Upper lobe of left lung (tissue), 6 donors: ENCODE results near the gene CCN5. TPM values are rescaled to one million over a fixed set of nuclear protein-coding genes. Genes with fewer than 3 reads are reported as not detected.

Experiments
- ATAC-seq, 2 donors: fragments of 200-7000 bp; cut with Tn5 transposase; one replicate each; pipeline ENCODE4 v1.9.1; 2022; ENCODE audit warnings: mild to moderate bottlenecking in 2 of 2, moderate library complexity in 2 of 2; ENCODE audit not compliant: low FRiP score in 2 of 2
- DNase-seq, 2 donors: peaks; one replicate each; pipeline ENCODE4 v3.0.0-alpha.2; 2019 to 2020
- H3K27ac ChIP-seq, 4 donors: fragments of 200-600 bp; sonication (generic); one replicate each; pipeline ENCODE4 v1.5.1; 2016 to 2019
- H3K27me3 ChIP-seq, 4 donors: fragments of 200-600 bp; sonication (generic); one replicate each; pipeline ENCODE4 v1.5.1; 2017 to 2019
- H3K36me3 ChIP-seq, 4 donors: fragments of 200-600 bp; sonication (generic); one replicate each; pipeline ENCODE4 v1.5.1; 2016 to 2019
- H3K4me1 ChIP-seq, 4 donors: fragments of 200-600 bp; sonication (generic); one replicate each; pipeline ENCODE4 v1.5.1; 2018 to 2019
- H3K4me3 ChIP-seq, 4 donors: fragments of 200-600 bp; sonication (generic); one replicate each; pipeline ENCODE4 v1.5.1; 2017 to 2019; ENCODE audit warnings: mild to moderate bottlenecking in 2 of 4, moderate library complexity in 1 of 4
- H3K9me3 ChIP-seq, 4 donors: fragments of 200-600 bp; sonication (generic); one replicate each; pipeline ENCODE4 v1.5.1; 2018 to 2019
- CTCF ChIP-seq, 6 experiments: fragments of 450-650 bp in 4 of 6; fragments of 200-600 bp in 2 of 6; sonication (generic) in 2 of 6; IDR thresholded peaks; one replicate each; pipeline ENCODE4 v1.5.1; 2016 to 2019; ENCODE audit warnings: antibody characterized with exemption in 6 of 6
- EP300 ChIP-seq, 4 donors: sonication (generic); formaldehyde crosslinking; IDR thresholded peaks; one replicate each; pipeline ENCODE4 v1.5.1; 2017; ENCODE audit warnings: antibody characterized with exemption in 4 of 4, control low read depth in 2 of 4
- POLR2A ChIP-seq, 4 donors: fragments of 450-650 bp; IDR thresholded peaks; one replicate each; pipeline ENCODE4 v1.5.1; 2016 to 2017; ENCODE audit warnings: antibody characterized with exemption in 4 of 4, mild to moderate bottlenecking in 2 of 4
- POLR2AphosphoS5 ChIP-seq, 2 donors: sonication (generic); formaldehyde crosslinking; IDR thresholded peaks; one replicate each; pipeline ENCODE4 v1.5.1; 2017; ENCODE audit warnings: antibody characterized with exemption in 2 of 2
- WGBS, 2 donors: methylation state at CpG; one replicate each; pipeline ENCODE4 v1.1.5; 2017 to 2018; 5-methylcytosine and 5-hydroxymethylcytosine counted together
- total RNA-seq, 6 donors: library from RNA; depleted of rRNA in 4 of 6; stranded (reverse); fragments of >200 nt in 4 of 6; gene quantifications; one replicate each; pipeline versions ENCODE4 v1.1.0 to v1.2.1, GENCODE V29; 2016 to 2021
- donor health status: DM: no; HTN: no; CAD: no; lungs with moderate emphysema.
- donor health status: DM: no; HTN: yes; CAD: no; lungs with severe emphysema.

The CCN5 gene
- total RNA-seq, 6 donors from 2014 or later, result 44.9 to 168 (median 122) TPM

- no peak overlapping the region for H3K4me3 ChIP-seq
- no peaks in the 10 kb centered on the region for H3K27me3 ChIP-seq
- ATAC-seq, result no peak
- no peak for DNase-seq
- no peak overlapping the region for H3K27ac ChIP-seq
- H3K36me3 ChIP-seq, result no peaks in the 10 kb centered on the region
- WGBS, 2 donors, result 90 to 91% methylated on average over 11 of the region's 11 CpGs
- H3K4me1 ChIP-seq, result peaks cover under 1 to 6% (median 5%) of the 10 kb centered on the region in 4 donors
- no peaks in the 10 kb centered on the region for H3K9me3 ChIP-seq
- TF ChIP-seq POLR2A (IDR thresholded peaks at IDR 0.05), result no peak
- TF ChIP-seq CTCF (IDR thresholded peaks at IDR 0.05), result no peak
- TF ChIP-seq EP300 (IDR thresholded peaks at IDR 0.05), result no peak
- no peak for TF ChIP-seq POLR2AphosphoS5 (IDR thresholded peaks at IDR 0.05)
Measured at GRCh38 chr20:44709380-44709779, 5.8 kb upstream of the CCN5 start.

- H3K27ac ChIP-seq, result no peak overlapping the region
- H3K4me3 ChIP-seq, result no peak overlapping the region
- WGBS, 2 donors, result 93 to 94% methylated on average over 9 of the region's 9 CpGs
- TF ChIP-seq EP300 (IDR thresholded peaks at IDR 0.05), result no peak
- no peak for TF ChIP-seq POLR2AphosphoS5 (IDR thresholded peaks at IDR 0.05)
- TF ChIP-seq POLR2A (IDR thresholded peaks at IDR 0.05), result no peak
- TF ChIP-seq CTCF (IDR thresholded peaks at IDR 0.05), result no peak
- no peaks in the 10 kb centered on the region for H3K9me3 ChIP-seq
- H3K36me3 ChIP-seq, result no peaks in the 10 kb centered on the region
- ATAC-seq (no peak), DNase-seq (no peak)
- H3K4me1 ChIP-seq, result peaks cover 5 to 11% (median 9%) of the 10 kb centered on the region in 4 donors
- H3K27me3 ChIP-seq, result no peaks in the 10 kb centered on the region
Measured at GRCh38 chr20:44709797-44710196, 5.4 kb upstream of the CCN5 start.

- whole genome bisulfite sequencing, 2 donors, result 75 to 97% methylated on average over 5 to 8 of the region's 8 CpGs
- H3K4me1 ChIP-seq, result peaks cover 7 to 23% (median 17%) of the 10 kb centered on the region in 4 donors
- ATAC-seq (peak; percentile 2 to 78), DNase-seq (no peak)
- H3K27ac ChIP-seq, result peak overlapping the region; percentile 46 to 64 (median 58)
- no peak overlapping the region for H3K4me3 ChIP-seq
- TF ChIP-seq POLR2AphosphoS5 (IDR thresholded peaks at IDR 0.05) (peak; percentile 67 to 82), EP300 (IDR thresholded peaks at IDR 0.05) (peak in 3 of 4 donors; percentile 9 to 70 (median 54)), POLR2A (IDR thresholded peaks at IDR 0.05) (peak in 1 of 4 donors; percentile 60), CTCF (IDR thresholded peaks at IDR 0.05) (no peak)
- no peaks in the 10 kb centered on the region for H3K36me3 ChIP-seq
- no peaks in the 10 kb centered on the region for H3K27me3 ChIP-seq
- no peaks in the 10 kb centered on the region for H3K9me3 ChIP-seq
Measured at GRCh38 chr20:44711237-44711636, 3.9 kb upstream of the CCN5 start.

GRCh38 chr20:44714102-44714700, 968 bp upstream of the CCN5 start:
- Histone ChIP-seq H3K4me3 (peak overlapping the region in 2 of 4 donors; percentile 12 to 35), H3K27ac (peak overlapping the region; percentile 78 to 84 (median 80)), H3K27me3 (no peaks in the 10 kb centered on the region), H3K36me3 (no peaks in the 10 kb centered on the region), H3K4me1 (peaks cover 7 to 24% (median 17%) of the 10 kb centered on the region in 4 donors), H3K9me3 (no peaks in the 10 kb centered on the region)
- WGBS, 2 donors, result 50% methylated on average over 11 to 13 of the region's 13 CpGs
- peak in 1 of 2 donors; percentile 2 for ATAC-seq
- DNase-seq, result peak in 1 of 2 donors; percentile 56
- TF ChIP-seq POLR2A (IDR thresholded peaks at IDR 0.05) (no peak), CTCF (IDR thresholded peaks at IDR 0.05) (no peak), POLR2AphosphoS5 (IDR thresholded peaks at IDR 0.05) (peak; percentile 91 to 94), EP300 (IDR thresholded peaks at IDR 0.05) (peak; percentile 92 to 100 (median 97))
